ENCODE measurements around the gene RTF1.

DNA sequence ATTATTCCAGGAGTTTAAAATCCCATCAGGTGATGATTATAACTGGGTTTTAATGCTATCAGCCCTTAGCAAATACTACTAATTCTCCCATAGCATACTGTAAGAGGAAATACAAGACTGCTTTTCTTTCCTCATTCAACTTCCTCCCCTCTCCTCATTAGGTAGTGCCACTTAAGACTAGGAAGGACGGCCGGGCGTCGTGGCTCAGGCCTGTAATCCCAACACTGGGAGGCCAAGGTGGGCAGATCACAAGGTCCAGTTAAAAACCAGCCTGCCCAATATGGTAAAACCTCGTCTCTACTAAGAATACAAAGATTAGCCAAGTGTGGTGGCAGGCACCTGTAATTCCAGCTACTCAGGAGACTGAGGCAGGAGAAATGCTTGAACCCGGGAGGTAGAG is 29.2 kb upstream of the RTF1 start:
- TF ChIP-seq, protein P1, sequence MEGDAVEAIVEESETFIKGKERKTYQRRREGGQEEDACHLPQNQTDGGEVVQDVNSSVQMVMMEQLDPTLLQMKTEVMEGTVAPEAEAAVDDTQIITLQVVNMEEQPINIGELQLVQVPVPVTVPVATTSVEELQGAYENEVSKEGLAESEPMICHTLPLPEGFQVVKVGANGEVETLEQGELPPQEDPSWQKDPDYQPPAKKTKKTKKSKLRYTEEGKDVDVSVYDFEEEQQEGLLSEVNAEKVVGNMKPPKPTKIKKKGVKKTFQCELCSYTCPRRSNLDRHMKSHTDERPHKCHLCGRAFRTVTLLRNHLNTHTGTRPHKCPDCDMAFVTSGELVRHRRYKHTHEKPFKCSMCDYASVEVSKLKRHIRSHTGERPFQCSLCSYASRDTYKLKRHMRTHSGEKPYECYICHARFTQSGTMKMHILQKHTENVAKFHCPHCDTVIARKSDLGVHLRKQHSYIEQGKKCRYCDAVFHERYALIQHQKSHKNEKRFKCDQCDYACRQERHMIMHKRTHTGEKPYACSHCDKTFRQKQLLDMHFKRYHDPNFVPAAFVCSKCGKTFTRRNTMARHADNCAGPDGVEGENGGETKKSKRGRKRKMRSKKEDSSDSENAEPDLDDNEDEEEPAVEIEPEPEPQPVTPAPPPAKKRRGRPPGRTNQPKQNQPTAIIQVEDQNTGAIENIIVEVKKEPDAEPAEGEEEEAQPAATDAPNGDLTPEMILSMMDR (IDR thresholded peaks at IDR 0.05): no peak
- TF ChIP-seq POLR2AphosphoS5 (IDR thresholded peaks at IDR 0.05; ENCODE audit: low read depth, low read length) (no peak), JUND (IDR thresholded peaks at IDR 0.05) (no peak), NRF1 (IDR thresholded peaks at IDR 0.05; ENCODE audit: low read depth, low read length) (no peak), NFIC (IDR thresholded peaks at IDR 0.05; ENCODE audit: borderline replicate concordance) (no peak), TAF1 (IDR thresholded peaks at IDR 0.05; ENCODE audit: borderline replicate concordance, low read depth, low read length) (no peak), YY1 (IDR thresholded peaks at IDR 0.05; ENCODE audit: low read depth) (no peak), SIN3A (IDR thresholded peaks at IDR 0.05; ENCODE audit: borderline replicate concordance, low read depth, low read length) (no peak), ELF1 (IDR thresholded peaks at IDR 0.05) (no peak), RCOR1 (IDR thresholded peaks at IDR 0.05; ENCODE audit: low read length) (no peak)
- TF ChIP-seq, protein P2, sequence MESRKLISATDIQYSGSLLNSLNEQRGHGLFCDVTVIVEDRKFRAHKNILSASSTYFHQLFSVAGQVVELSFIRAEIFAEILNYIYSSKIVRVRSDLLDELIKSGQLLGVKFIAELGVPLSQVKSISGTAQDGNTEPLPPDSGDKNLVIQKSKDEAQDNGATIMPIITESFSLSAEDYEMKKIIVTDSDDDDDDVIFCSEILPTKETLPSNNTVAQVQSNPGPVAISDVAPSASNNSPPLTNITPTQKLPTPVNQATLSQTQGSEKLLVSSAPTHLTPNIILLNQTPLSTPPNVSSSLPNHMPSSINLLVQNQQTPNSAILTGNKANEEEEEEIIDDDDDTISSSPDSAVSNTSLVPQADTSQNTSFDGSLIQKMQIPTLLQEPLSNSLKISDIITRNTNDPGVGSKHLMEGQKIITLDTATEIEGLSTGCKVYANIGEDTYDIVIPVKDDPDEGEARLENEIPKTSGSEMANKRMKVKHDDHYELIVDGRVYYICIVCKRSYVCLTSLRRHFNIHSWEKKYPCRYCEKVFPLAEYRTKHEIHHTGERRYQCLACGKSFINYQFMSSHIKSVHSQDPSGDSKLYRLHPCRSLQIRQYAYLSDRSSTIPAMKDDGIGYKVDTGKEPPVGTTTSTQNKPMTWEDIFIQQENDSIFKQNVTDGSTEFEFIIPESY (IDR thresholded peaks at IDR 0.05; ENCODE audit: borderline replicate concordance, low read depth): no peak
- TF ChIP-seq, protein P3, sequence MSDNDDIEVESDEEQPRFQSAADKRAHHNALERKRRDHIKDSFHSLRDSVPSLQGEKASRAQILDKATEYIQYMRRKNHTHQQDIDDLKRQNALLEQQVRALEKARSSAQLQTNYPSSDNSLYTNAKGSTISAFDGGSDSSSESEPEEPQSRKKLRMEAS (IDR thresholded peaks at IDR 0.05; ENCODE audit: low read depth): no peak
- TF ChIP-seq, protein P4, sequence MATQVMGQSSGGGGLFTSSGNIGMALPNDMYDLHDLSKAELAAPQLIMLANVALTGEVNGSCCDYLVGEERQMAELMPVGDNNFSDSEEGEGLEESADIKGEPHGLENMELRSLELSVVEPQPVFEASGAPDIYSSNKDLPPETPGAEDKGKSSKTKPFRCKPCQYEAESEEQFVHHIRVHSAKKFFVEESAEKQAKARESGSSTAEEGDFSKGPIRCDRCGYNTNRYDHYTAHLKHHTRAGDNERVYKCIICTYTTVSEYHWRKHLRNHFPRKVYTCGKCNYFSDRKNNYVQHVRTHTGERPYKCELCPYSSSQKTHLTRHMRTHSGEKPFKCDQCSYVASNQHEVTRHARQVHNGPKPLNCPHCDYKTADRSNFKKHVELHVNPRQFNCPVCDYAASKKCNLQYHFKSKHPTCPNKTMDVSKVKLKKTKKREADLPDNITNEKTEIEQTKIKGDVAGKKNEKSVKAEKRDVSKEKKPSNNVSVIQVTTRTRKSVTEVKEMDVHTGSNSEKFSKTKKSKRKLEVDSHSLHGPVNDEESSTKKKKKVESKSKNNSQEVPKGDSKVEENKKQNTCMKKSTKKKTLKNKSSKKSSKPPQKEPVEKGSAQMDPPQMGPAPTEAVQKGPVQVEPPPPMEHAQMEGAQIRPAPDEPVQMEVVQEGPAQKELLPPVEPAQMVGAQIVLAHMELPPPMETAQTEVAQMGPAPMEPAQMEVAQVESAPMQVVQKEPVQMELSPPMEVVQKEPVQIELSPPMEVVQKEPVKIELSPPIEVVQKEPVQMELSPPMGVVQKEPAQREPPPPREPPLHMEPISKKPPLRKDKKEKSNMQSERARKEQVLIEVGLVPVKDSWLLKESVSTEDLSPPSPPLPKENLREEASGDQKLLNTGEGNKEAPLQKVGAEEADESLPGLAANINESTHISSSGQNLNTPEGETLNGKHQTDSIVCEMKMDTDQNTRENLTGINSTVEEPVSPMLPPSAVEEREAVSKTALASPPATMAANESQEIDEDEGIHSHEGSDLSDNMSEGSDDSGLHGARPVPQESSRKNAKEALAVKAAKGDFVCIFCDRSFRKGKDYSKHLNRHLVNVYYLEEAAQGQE (IDR thresholded peaks at IDR 0.05; ENCODE audit: low read depth, low read length): no peak
